Measurements from ENCODE around the gene KHDRBS2.

Gene KHDRBS2

DNA sequence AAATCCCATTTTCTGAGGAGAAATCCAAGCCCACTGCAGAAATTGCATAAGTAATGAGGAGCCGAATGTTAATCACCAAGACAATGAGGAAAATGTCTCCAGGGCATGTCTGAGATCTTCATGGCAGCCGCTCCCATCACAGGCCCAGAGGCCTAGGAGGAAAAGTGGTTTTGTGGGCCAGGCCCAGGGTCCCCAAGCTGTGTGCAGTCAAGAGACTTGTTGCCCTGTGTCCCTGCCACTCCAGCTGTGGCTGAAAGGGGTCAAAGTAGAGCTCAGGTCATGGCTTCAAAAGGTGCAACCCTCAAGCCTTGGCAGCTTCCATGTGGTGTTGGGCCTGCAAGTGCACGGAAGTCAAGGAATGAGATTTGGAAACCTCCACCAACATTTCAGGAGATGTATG lies 276.6 kb downstream of the KHDRBS2 start:
- no peak for DNase-seq

DNA sequence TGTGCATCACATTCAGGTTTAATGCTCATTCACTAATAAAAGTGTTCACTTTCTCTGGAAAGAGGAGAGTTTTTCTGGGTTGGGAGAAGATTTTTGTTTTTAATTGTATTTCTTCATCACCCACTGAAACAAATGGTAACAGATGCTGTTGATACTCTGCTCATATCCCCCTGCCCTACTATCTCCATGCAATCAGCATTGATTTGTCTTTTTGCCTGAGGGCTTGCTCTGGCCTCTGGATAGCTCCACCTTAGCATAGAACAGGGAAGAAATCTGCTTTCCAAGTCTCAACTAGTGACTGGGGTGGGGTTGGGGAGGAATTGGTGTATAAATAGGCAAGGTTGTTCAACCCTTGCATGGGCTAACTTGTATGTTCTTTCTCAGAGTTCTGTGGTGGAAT lies 296.4 kb downstream of the KHDRBS2 start:
- DNase-seq = no peak

DNA sequence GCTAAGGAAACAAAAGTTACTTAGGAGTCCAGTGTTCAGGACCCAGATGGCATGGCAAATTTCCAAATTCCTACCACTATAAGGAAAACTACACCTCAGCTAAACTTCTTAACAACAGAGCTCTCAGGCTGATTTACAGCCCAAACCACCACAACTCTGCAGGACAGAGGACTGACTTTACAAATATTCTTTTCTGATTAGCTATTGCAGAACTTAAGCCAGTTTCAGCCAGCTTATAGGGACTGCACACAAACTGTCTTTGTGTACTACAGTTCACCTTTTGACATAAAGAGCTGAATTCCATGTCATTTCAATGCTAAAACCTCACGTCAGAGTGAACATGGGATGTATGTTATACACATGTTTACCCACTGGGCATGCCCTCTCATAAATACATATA lies 305.4 kb downstream of the KHDRBS2 start:
- DNase-seq = no peak

DNA sequence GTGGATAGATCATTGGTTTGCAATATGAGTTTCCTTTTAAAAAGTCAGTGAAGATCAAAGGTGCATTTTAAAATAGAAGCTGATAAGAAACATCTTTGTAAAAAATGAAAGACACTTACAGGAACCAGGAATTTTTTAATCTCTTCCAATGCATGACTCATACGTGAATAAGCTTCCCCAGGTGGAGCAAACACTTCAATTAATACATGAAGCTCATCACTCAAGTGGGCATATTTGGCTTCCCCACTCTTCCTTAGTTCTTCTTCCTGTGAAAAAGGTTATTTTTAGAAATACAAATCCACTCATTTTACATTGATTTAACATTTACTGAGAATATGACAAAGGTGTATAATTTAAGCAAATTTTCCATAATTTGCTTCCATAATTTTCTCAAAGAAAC lies 308.1 kb downstream of the KHDRBS2 start:
- no peak for DNase-seq

DNA sequence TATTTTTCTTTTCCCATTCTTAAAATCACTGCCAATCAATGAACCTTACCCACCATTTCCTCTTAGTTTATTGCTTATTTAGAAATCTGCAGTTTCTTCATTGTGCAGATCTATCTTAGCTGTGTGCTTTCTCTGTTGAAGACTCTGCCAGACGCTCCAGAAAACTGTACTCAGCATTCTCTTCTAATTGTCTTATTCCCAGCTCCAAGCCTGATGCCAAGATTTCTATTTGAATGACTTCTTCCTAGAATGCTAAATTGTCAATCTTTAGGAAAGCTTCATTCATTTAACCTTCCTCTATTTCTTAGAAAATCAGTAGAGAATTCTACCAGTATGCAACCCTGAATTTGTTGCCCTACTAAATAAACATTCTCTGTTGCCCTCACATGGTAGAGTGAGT lies 308.9 kb downstream of the KHDRBS2 start:
- no peak for DNase-seq

DNA sequence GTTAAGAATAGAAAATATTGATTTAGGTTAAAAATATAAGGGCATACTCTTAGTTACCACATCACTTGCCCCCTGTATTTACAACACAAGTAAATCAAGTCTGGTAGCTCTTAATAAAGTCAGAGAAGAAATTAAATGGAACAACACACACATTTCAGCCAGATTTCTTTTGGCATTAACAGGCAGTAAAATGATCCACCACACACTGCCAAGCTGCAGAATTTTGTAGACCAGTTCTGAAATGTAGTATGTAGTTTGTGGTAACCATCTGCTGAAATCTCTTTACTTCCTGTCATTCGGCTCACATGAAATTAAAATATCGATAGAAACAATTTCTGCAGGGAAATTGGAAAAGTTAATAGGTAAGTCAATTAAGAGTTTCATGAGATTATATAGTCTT lies 326.8 kb downstream of the KHDRBS2 start:
- DNase-seq = no peak

DNA sequence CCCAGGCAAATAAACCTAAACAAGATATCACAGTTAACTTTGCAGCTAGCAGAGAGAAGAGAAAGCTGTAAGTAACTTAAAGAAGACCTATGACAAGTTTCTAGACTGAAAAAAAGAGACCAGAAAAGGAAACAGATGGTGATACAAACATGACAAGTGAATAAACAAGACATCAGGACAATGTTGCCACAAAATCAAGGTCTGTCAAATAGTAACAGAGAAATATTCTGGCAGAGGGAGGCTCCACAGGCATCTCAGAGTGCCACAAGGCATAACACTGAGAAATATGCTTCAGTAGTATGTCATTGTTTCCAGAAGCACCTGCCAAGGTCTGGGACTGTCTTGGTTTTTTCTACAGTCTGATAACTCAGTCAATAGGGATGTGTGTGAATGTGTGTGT lies 332.2 kb downstream of the KHDRBS2 start:
- DNase-seq = no peak

DNA sequence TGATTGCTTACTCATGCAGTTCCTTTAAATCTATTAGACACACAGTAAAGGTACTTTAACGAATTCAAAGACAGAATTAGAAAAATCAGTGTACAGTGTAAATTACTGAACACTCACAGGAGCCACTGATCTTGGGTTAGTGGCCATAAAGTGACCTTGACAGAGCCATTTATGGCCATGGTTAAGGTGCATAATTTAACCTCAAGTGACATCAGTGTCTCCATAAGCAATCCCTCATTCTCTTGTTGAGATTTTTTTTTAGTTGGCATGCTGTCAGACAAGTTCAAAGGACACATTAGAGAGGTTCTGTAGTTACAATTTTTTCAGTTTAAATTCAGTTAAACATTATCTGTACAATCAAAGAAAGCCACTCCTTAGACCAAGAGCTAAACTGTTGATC lies 334.4 kb downstream of the KHDRBS2 start:
- DNase-seq = no peak

DNA sequence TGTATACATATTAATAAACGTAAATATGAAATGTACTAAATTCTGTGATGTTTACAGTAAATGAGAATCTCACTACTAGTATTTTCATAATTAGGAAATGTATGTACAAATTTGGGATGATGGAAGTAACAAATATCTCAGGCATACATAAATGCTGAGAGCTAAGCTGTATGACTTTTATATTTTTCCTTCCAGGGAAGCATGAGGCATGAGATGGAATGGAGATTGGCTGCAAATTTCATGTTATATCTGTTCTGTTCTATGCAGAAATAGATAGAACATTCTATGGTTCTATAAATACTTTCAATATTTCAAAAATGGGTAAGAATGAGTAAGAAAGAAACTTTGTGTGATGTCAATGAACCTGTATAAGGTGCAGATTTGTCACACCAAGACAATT lies 335.2 kb downstream of the KHDRBS2 start:
- no peak for DNase-seq

DNA sequence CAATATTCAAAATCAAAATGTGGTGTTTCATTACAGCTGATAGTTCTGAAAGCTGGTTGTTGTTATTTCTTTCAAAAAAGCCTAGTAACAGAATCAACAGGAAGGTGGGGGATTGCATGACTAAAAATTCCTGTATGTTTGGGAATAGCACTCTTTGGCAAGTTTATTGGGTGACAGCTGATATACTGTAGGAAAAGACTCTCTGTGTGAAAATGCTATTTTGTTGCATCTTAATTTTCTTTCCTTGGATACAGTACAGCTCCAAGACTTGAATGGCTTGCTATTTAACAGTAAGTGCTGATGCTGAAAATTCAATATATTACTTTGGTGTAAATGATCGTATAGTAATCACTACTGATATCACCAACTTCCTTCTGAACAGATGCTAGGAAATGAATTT lies 336.1 kb downstream of the KHDRBS2 start:
- DNase-seq = no peak

DNA sequence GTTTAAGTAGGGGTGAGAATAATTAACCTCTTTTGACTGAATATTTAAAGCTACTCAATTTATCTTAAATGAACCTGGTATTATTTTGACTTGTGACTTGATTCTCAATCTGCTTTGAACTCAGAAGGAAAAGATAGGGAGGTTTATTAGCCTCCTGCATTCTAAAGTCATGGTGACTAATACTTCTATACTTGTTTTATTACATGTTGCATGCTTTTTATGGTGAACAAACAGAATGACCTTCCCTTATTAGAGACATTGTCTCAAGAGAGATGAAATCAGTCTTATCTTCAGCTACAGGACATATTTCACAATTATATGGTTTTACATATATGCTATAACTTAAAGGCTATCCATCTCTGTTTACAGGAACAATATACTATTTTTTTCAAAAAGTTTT lies 336.9 kb downstream of the KHDRBS2 start:
- DNase-seq = no peak

DNA sequence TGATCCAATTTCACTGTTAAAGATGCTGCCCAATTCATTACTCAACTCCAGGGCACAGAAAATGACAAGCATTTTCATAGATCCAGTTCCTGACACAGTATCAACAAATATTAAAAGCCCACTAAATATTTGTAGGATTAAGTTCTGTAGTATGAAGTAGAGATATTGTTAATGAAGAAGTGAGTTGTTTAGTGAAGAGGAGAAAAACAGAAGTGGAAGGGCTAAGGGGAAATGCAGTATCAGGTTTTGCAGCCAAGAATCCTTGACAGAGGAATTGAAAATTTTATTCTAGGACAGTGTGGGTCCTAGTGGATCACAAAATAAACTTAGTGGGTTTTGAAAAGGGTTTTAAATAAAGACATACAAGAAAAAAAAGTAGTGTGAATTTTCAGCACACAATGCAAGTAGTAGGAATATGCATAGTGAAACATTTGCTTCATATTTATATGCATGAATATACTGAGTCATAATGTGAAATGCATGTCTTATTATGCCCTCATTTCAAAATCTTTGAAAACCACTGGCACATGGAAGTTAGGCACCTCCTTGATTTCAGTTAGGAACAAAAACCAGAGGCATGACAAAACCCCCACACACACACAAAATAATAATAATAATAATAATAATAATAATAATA lies 338.6 kb downstream of the KHDRBS2 start:
- DNase-seq = no peak

DNA sequence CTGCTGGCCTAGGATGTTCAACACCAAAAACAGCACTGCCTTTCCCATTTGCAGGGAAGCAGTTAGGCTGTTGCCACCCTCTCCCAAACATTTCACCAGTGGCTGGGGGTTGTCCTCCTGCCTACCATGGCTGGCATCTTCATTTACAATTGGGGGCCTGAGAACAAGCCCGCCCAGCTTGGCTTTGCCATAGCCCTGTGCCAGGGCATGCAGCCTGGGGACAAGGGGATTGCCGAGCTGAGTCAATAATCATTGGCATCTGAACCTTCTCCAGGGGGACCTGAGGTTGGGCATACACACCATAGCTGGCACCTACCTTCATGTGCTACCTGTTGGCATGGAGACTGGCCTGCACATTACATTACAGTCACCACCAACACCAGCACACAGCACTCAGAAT lies 345.1 kb downstream of the KHDRBS2 start:
- DNase-seq = no peak

DNA sequence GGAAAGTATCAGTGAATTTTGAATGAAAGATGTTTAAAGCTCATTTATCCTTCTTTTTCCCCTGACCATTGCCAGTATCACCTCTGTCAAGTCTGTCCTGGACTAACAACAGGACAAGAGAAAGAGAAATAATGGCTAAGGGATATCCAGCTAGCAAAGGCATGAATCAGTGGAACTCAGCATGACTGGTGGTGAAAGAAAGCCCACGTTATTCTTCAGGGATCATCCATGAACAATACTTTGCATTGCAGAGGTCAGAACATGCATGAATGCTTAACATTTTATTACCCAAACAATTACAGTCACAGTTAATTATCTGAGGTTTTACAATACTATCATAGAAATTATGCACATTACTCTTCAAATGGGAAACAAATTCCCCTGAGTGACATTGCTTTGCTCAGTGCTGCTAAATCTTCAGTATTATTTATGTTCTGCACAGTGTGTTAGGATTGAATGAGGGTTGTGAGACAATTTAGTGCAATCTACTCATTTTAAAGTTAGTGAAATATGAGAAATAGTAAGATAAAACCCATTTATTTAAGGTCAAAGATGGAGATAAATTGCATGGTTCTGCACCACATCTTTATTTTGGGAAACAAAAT lies 350.7 kb downstream of the KHDRBS2 start:
- no peak for DNase-seq

DNA sequence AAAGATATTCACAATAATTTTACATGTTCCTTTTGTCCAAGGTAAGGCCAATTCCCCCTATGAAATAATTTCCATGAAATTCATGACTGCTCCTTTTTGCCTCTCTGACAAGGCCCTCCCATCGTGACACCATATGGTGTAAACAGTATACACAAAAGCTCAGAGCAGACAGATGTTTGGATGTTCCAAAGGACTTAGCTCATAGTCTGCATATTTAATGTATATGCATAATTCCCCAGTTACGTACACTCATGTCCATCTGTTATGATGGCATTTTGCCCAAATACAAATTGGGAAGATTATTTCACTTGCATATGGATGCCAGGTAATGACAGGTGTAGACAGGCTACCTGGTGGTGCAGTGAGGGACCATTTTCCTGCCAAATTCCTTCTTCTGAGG lies 376.5 kb downstream of the KHDRBS2 start:
- no peak for DNase-seq

DNA sequence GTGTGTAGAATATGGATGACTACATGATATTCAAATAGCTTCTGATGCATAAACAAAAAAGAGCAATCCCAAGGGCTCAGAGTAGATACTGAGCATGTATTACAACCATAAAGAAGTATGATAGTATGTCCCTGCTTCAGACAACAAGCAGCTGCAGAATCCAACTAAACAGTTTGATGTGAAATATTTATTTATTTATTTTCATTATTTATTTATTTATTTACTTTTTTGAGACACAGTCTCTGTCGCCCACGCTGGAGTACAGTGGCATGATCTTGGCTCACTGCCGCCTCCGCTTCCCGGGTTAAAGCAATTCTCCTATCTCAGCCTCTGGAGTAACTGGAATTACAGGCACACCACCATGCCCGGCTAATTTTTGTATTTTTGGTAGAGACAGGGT lies 384.3 kb downstream of the KHDRBS2 start:
- no peak for DNase-seq

DNA sequence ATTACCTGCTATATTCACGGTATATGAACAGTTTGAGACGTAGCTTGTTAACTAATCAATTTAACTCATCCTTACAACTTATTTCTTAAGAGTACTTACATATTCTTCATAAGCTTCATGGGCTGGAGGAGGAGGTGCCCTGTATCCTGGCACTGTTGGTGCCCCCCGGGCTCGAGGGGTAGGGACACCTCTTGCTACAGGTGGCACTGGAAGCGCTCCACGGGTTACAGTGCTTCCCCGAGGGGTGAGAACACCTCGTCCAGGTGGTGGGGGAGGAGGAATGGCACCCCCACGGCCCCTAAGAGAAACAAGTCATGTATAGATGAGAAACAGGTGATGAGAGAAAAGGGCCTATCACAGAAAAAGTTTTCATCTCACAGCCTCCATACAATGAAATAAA lies 391.5 kb downstream of the KHDRBS2 start:
- no peak for DNase-seq

DNA sequence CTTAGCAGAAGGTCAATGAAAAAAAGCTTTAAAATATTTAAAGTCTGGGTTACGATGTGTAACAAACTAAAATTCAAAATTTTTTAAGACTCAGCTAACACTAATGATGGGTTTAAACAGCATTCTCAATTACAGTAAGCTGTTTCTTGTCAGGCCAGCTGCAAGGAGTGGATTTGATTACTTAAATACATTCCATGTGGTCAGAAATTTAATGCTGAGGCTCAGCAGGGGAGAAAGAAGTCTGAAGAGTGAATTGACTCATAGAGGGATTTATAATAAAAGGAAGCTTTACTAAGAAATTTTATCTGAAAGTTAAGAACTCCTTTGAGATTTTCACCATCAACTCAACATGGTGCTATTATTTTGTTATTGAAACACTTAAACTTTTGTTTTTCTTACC lies 398.6 kb downstream of the KHDRBS2 start:
- no peak for DNase-seq

DNA sequence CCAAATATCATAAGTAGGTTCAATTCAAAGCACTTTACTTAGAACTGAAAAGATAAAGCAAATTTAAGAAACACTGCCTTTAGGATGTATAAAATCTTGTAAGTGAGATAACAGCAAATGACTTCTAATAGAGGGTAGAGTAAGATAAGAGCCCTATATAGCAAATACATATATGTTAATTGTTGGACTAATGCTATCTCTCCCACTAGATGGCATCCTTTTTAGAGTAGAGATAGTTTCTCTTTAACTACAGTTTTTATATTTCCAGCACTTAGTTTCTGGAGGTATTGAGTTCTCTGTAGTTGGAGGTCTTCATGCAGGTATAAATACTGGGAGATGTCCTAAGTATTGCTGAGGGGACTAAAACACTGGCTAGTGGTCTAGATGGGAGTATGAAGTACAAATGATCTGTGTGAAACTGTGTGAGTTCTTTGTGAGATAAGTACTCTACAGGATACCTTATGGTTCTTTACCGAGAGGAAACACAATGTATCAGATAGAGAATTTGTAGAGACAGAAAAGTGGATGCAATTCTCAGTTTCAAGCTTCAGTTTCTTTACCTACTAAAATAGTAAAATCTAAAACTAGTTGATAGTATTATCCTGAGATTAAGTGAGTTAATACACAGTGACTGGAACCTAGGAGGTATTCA lies 399.3 kb downstream of the KHDRBS2 start:
- no peak for DNase-seq

DNA sequence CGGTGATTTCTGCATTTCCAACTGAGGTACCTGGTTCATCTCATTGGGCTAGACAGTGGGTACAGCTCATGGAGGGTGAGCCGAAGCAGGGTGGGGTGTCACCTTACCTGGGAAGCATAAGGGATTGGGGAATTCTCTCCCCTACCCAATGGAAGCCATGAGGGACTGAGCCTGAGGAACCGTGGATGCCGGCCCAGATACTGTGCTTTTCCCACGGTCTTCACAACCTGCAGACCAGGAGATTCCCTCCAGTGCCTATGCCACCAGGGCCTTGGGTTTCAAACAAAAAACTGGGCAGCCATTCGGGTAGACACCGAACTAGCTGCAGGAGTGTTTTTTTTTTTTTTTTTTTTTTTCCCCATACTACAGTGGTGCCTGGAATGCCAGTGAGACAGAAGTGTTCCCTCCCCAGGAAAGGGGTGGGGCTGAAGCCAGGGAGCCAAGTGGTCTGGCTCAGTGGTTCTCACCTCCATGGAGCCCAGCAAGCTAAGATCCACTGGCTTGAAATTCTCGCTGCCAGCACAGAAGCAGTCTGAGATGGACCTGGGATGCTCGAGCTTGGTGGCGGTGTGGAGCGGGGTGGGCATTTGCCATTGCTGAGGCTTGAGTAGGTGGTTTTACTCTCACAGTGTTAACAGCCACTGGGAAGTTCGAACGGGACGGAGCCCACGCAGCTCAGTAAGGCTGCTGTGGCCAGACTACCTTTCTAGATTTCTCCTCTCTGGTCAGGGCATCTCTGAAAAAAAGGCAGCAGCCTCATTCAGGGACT lies 416.2 kb downstream of the KHDRBS2 start:
- no peak for DNase-seq

DNA sequence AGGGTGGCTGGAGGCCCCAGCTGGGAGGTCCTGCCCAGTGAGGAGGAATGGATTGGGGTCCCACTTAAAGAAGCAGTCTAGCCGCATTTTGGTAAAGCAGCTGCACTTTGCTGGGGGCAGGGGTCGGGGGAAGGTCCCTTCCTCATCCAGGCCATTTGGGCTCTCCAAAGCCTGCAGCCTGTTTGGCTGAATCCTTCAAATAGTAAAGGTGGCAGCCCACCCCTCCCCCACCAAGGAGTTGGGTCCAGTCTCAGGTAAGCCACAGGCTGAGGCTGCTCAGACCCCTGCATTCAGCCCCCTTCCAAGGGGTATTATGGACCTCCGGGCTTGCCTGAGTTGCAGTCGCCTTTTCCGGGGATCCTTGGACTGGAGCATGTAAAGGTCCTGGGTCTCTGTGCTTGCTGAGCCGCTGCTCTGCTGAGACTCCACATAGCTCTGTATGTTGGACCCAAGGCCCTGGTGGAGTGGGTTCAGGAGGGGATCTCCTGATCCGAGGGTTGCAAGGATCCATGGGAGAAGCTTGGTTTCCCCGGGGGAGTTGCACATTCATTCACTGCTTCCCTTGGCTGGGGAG lies 417.4 kb downstream of the KHDRBS2 start:
- DNase-seq = no peak

DNA sequence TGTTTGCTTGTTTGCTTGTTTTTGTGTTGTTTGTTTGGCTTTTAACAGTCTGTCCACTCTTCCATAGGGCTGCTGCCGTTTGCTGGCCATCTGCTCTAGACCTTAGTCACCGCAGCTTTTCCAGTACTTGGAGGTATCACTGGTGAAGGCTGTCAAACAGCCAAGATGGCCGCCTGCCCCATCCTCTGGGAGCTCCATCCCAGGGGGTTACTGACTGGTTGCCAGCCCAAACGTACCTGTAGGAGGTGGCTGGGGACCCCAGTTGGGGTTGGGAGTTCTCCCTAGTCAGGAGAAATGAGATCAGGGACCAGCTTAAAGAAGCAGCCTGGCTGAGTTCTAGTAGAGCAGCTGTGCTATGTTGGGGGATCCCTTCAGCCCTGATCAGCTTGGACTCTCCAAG lies 418.4 kb downstream of the KHDRBS2 start:
- DNase-seq = no peak

DNA sequence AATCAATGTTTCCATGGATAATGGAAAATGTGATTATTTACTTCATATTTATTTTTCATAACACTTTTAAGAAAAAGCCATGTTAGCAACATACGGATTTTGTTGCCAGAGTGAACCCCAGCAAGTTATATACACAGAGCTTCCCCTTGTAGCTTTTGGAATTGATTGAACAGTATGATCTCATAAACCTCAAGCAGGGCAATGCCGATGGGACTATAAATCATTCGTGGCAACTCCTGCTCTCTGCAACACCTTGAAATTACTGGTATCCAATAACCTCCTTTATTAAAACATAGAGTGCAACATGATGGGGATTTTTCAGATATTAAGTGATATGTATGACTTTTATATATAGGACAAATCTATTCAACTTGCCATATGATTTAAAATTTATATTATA lies 428.5 kb downstream of the KHDRBS2 start:
- no peak for DNase-seq

DNA sequence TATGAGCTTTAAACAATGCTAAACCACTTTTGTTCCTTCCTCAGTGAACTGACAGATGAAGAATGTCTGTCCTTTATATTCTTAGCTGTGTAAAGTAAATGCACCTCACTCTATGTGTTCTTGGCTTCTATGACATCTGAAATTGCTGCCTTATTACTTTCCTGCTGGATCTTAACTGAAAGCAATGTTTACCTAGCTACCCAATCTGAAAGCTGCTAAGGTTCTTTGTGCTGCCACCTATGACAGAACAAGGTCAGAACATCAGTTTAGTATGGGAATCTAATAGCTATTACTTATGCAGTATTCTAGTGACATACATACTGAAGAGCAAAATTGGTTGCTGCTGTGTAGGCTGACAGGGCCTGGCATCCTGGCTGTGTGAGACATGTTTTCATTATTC lies 444.1 kb downstream of the KHDRBS2 start:
- DNase-seq = no peak
